COLO668 (cell line): ENCODE measurements around the gene DNAJC4.
A peak's percentile ranks its signal among the peaks of the same experiment; 100 is the strongest.

ENCODE experiments used
- DNase-seq: peaks from one replicate; lab custom pipeline; 2025; ENCODE audit not compliant: unreplicated experiment; lab: John Stamatoyannopoulos, UW

Gene DNAJC4

GRCh38 chr11:64255135-64256128 is 25.1 kb downstream of the DNAJC4 start:
- DNase-seq, result no peak

GRCh38 chr11:64256300-64256699 is 26.0 kb downstream of the DNAJC4 start:
- no peak for DNase-seq

GRCh38 chr11:64258356-64258755 is 28.0 kb downstream of the DNAJC4 start:
- no peak for DNase-seq

- no peak for DNase-seq
Observed at GRCh38 chr11:64258946-64259532, 28.7 kb downstream of the DNAJC4 start.

GRCh38 chr11:64259533-64260067 is 29.3 kb downstream of the DNAJC4 start:
- DNase-seq, result no peak

- DNase-seq, result no peak
Observed at GRCh38 chr11:64260147-64260708, 29.9 kb downstream of the DNAJC4 start.

- no peak for DNase-seq
Observed at GRCh38 chr11:64261556-64262080, 31.3 kb downstream of the DNAJC4 start.

- no peak for DNase-seq
Observed at GRCh38 chr11:64262271-64263002, 32.1 kb downstream of the DNAJC4 start.

- DNase-seq, result no peak
Observed at GRCh38 chr11:64263021-64263946, 32.9 kb downstream of the DNAJC4 start.

GRCh38 chr11:64263947-64264317 is 33.6 kb downstream of the DNAJC4 start:
- DNase-seq, result no peak

GRCh38 chr11:64264371-64264852 is 34.1 kb downstream of the DNAJC4 start:
- DNase-seq, result no peak

- no peak for DNase-seq
Observed at GRCh38 chr11:64265176-64266160, 35.1 kb downstream of the DNAJC4 start.

GRCh38 chr11:64266339-64266738 is 36.0 kb downstream of the DNAJC4 start:
- no peak for DNase-seq

GRCh38 chr11:64267207-64267945 is 37.0 kb downstream of the DNAJC4 start:
- DNase-seq, result peak; percentile 29

- peak; percentile 16 for DNase-seq
Observed at GRCh38 chr11:64268025-64268892, 37.9 kb downstream of the DNAJC4 start.

- DNase-seq, result peak; percentile 56
Observed at GRCh38 chr11:64268893-64269539, 38.7 kb downstream of the DNAJC4 start.
